Psoas muscle (tissue), 8 donors: ENCODE results near the gene COL26A1. TPM values are rescaled to one million over a fixed set of nuclear protein-coding genes. Genes with fewer than 3 reads are reported as not detected.
"Not testable (repeated sequence)": the region's sequence is repeated elsewhere in the genome, so short reads cannot be mapped to it uniquely, and the experiment has no call there.

Experiments
- ATAC-seq, 4 donors: fragments of 200-7000 bp; cut with Tn5 transposase; one replicate each; pipeline ENCODE4 v1.9.1; 2020; ENCODE audit warnings: moderate library complexity in 3 of 4, mild to moderate bottlenecking in 2 of 4
- DNase-seq, 2 donors: peaks; one replicate each; pipeline ENCODE4 v3.0.0-alpha.2; 2020
- H3K27ac ChIP-seq: fragments of 200-600 bp; one replicate; pipeline ENCODE4 v1.8.0; 2022
- H3K27me3 ChIP-seq, 3 donors: fragments of 200-600 bp in 1 of 3; one replicate each; pipeline versions ENCODE4 v1.6.1 to v1.8.0; 2013 to 2022; ENCODE audit warnings: low read length in 2 of 3, mild to moderate bottlenecking in 2 of 3, moderate library complexity in 1 of 3; ENCODE audit not compliant: insufficient read depth in 3 of 3
- H3K36me3 ChIP-seq, 2 donors: fragments of 200-600 bp in 1 of 2; one replicate each; pipeline versions ENCODE4 v1.6.1 to v1.8.0; 2013 to 2022; ENCODE audit warnings: low read depth in 1 of 2, mild to moderate bottlenecking in 1 of 2, moderate library complexity in 1 of 2; ENCODE audit not compliant: insufficient read depth in 1 of 2
- H3K4me1 ChIP-seq: fragments of 200-600 bp; one replicate; pipeline ENCODE4 v1.8.0; 2022
- H3K4me3 ChIP-seq: fragments of 200-600 bp; one replicate; pipeline ENCODE4 v1.8.0; 2022; ENCODE audit warnings: mild to moderate bottlenecking
- H3K9me3 ChIP-seq: fragments of 200-600 bp; one replicate; pipeline ENCODE4 v1.8.0; 2022
- WGBS, 3 donors: extraction: QIAGEN DNeasy Blood & Tissue Kit; methylation state at CpG; one replicate each; pipeline versions ENCODE4 v1.1.6 to v1.1.7; 2013; 5-methylcytosine and 5-hydroxymethylcytosine counted together
- intact Hi-C, 2 donors: fragments of 100-400 bp; cut with DNase I; formaldehyde crosslinking; loops; one replicate each; pipeline versions ENCODE4 v1.11.0 to v1.14.2; 2022
- polyA plus RNA-seq, 3 donors: library from polyadenylated mRNA; stranded (reverse); fragments of 200-250 nt; gene quantifications; one replicate each; pipeline ENCODE4 v1.2.3, GENCODE V29; 2013
- total RNA-seq, 4 donors: library from RNA; stranded (reverse); fragmentation: NEBNext Ultra II Directional in 2 of 4; extraction: Animal tissue kit (Norgen Biotek cat#: 25700) in 2 of 4; gene quantifications; one replicate each; pipeline versions ENCODE4 v1.2.1 to v1.2.4, GENCODE V29; 2021 to 2023
- TF ChIP-seq, protein P1 (sequence below): fragments of 200-600 bp; IDR thresholded peaks from one replicate; pipeline ENCODE4 v1.8.0; 2022; ENCODE audit warnings: antibody characterized with exemption
- donor health status: healthy with polysubstance abuse.
- donor health status: DM: no; HTN: no; CAD: no; lungs with moderate emphysema.
- donor health status: Bipolar disorder and iron deficiency.
- donor health status: healthy.
- donor health status: DM: yes; HTN: yes; CAD: no.
- donor health status: DM: no; HTN: no; CAD: no.
- donor health status: DM: no; HTN: no; CAD: no.
- donor health status: DM: yes; HTN: yes; CAD: no.

The COL26A1 gene
- total and polyA plus RNA-seq, 7 donors, result 0.03 TPM; not detected in 6

DNA sequence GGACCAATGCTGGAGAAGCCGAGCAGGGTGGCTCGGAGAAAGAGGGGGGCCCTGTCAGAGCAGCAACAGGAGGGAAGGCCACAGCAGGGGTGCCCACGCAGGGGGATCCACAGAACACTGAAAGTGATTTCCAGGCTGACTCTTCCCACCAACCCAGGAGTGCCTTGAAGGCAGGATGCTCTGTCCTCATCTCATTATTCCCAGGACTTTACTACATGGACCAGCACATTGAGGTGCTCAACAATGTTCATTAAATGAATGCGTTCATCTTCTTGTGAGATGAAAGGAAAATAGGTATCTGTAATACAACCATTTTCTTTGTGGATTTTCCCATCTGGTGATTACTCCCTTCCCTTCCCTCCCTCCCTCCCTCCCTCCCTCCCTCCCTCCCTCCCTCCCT lies 71.0 kb downstream of the COL26A1 start:
- Histone ChIP-seq H3K36me3 (no peaks in the 10 kb centered on the region), H3K4me3 (no peak overlapping the region), H3K27ac (no peak overlapping the region), H3K4me1 (no peaks in the 10 kb centered on the region), H3K9me3 (no peaks in the 10 kb centered on the region), H3K27me3 (peaks cover 0 to 52% (median 16%) of the 10 kb centered on the region in 3 donors)
- no peak for ATAC-seq
- no peak for DNase-seq
- intact Hi-C loops, result no loop called here
- TF ChIP-seq, protein P1, sequence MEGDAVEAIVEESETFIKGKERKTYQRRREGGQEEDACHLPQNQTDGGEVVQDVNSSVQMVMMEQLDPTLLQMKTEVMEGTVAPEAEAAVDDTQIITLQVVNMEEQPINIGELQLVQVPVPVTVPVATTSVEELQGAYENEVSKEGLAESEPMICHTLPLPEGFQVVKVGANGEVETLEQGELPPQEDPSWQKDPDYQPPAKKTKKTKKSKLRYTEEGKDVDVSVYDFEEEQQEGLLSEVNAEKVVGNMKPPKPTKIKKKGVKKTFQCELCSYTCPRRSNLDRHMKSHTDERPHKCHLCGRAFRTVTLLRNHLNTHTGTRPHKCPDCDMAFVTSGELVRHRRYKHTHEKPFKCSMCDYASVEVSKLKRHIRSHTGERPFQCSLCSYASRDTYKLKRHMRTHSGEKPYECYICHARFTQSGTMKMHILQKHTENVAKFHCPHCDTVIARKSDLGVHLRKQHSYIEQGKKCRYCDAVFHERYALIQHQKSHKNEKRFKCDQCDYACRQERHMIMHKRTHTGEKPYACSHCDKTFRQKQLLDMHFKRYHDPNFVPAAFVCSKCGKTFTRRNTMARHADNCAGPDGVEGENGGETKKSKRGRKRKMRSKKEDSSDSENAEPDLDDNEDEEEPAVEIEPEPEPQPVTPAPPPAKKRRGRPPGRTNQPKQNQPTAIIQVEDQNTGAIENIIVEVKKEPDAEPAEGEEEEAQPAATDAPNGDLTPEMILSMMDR, result no peak
- WGBS, 3 donors, result 53 to 60% (median 55%) methylated on average over 4 of the region's 4 CpGs

DNA sequence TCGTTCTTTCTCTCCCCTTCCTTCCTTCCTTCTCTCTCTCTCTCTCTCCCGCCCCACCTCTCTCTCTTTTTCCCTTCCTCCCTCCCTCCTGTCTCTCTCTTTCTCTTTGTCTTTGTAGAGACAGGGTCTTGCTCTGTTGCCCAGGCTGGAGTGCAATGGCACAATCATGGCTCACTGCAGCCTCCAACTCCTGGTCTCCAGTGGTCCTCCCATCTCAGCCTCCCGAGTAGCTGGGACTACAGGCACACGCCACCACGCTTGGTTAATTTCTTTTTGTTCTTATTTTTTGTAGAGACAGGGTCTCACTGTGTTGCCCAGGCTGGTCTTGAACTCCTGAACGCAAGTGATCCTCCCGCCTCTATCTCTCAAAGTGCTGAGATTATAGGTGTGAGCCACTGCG lies 71.5 kb downstream of the COL26A1 start:
- H3K4me1 ChIP-seq, H3K9me3 ChIP-seq, DNase-seq, H3K36me3 ChIP-seq, H3K4me3 ChIP-seq, H3K27ac ChIP-seq, ATAC-seq, intact Hi-C loops: not testable (repeated sequence)
- peaks cover 0 to 52% (median 16%) of the 10 kb centered on the region in 3 donors for H3K27me3 ChIP-seq
- 84 to 97% (median 88%) methylated on average over 6 to 8 of the region's 8 CpGs for WGBS, 3 donors

DNA sequence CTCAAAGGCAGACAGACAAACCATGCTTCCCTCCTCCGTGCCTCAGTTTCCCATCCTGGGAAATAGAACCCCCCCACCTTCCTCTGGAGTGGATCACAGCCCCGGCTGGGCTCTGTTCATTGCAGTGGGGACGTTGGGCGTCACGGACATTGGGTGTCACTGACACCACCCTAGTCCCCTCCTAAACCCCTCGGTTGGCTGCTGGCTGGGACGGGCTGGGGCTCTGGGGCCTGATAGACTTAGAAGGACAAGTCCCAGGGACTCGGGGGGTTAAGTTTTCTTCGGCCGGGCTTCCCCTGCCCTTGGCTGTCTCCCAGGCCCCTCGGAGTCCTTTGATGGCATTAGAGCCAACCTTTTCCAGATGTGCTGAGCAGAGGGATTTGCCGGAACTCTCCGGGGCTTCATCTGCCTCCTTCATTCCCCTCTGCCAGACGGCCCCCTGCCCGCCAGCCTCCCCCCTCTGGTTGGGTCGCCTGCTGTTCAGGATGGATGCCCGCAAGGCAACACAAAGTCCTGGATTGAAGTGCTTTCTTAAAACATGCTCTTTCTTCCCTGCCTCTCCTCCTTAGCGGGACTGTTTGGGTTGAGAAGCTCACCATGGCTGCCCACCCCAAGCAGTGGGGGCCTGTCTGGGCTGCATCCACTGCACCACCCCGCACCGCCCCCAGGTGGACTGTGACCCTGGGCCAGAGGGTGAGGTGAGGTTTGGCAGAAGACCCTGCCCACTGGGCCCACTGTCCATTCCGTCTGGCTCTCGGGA lies 73.0 kb downstream of the COL26A1 start:
- no peak for DNase-seq
- H3K9me3 ChIP-seq, result no peaks in the 10 kb centered on the region
- no peak overlapping the region for H3K4me3 ChIP-seq
- ATAC-seq, result no peak
- no peak overlapping the region for H3K27ac ChIP-seq
- peaks cover 0 to 49% (median 16%) of the 10 kb centered on the region in 3 donors for H3K27me3 ChIP-seq
- TF ChIP-seq, protein P1, result no peak
- intact Hi-C loops, result no loop called here
- WGBS, 3 donors, result 20 to 22% (median 20%) methylated on average over 22 of the region's 22 CpGs
- no peaks in the 10 kb centered on the region for H3K4me1 ChIP-seq
- H3K36me3 ChIP-seq, result no peaks in the 10 kb centered on the region

DNA sequence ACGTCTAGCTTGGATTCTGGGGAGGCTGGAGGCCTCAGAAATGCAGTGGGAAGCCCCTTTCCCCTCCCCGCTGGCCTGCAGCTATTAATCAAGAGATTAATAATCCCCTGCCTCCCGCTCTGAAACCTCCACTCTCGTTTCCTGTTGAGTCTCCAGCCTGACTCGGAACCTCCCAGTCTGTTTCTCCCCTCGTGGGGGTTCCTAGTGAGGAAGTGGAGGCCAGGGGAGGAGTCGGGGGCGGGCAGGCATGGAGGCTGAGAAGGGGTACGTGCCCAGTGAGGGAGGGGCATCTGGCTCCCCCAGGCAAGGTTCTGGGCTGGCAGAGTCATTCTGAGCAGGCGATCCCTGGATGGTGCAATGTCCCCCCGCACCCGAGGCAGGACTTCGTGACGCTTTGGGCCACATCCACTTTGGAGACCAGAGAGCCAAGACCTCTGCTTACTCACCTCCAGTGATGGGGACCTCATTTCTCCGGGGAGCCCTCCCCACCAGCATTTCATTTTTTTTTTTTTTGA lies 73.6 kb downstream of the COL26A1 start:
- Histone ChIP-seq H3K27ac (no peak overlapping the region), H3K27me3 (peaks cover 0 to 44% (median 16%) of the 10 kb centered on the region in 3 donors), H3K4me1 (no peaks in the 10 kb centered on the region), H3K36me3 (no peaks in the 10 kb centered on the region), H3K9me3 (no peaks in the 10 kb centered on the region), H3K4me3 (no peak overlapping the region)
- no peak for DNase-seq
- ATAC-seq, result no peak
- WGBS, 3 donors, result 39 to 49% (median 41%) methylated on average over 13 to 15 of the region's 15 CpGs
- TF ChIP-seq, protein P1, result no peak
- intact Hi-C loops, result no loop called here

DNA sequence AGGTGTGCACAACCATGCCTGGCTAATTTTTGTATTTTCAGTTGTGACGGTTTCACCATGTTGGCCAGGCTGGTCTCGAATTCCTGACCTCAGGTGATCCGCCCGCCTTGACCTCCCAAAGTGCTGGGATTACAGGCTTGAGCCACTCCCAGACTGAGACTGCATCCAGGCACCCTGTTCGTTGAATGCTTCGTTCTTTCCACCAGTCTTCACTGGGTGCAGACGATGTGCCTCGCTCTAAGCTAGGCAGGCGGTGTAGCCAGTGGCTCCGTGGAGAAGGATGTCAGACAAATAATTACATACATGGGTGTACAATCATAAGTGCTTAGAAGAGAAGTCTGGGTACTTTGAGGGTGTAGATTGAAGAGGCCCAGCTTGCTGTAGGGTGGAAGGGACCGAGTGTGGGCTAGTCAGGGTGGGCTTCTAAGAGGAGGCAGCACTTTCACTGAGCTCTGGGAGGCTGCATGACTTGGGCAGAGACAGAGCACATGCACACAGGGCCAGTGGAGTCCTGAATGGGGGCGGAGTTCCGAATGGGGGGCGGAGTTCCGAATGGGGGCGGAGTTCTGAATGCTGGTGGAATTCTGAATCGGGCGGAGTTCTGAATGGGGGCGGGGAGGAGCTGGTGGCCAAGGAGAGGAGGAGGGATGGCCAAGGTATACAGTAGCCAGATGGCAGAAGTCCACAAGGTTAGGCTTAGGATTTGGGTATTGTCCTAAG lies 74.3 kb downstream of the COL26A1 start:
- no peak for ATAC-seq
- intact Hi-C loops, result no loop called here
- WGBS, 3 donors, result 62 to 71% (median 70%) methylated on average over 19 of the region's 19 CpGs

More for the DNA sequence above, 74.3 kb downstream of the COL26A1 start:
- H3K27ac ChIP-seq, result no peak overlapping the region
- no peaks in the 10 kb centered on the region for H3K4me1 ChIP-seq
- TF ChIP-seq, protein P1, result no peak
- H3K9me3 ChIP-seq, result no peaks in the 10 kb centered on the region
- no peak overlapping the region for H3K4me3 ChIP-seq
- H3K36me3 ChIP-seq, result no peaks in the 10 kb centered on the region
- peaks cover 0 to 49% (median 16%) of the 10 kb centered on the region in 3 donors for H3K27me3 ChIP-seq
- no peak for DNase-seq
